CD4-positive, alpha-beta memory T cell (primary cell): ENCODE results near the gene MUS81. TPM values are rescaled to one million over a fixed set of nuclear protein-coding genes. Genes with fewer than 3 reads are reported as not detected.
A peak's percentile ranks its signal among the peaks of the same experiment; 100 is the strongest.

Experiments used
- CTCF ChIA-PET: fragments of 350-600 bp; sonication (Branson Sonifier 250); formaldehyde crosslinking; loops from one replicate; lab custom pipeline; 2021; ENCODE audit warnings: inconsistent platforms; ENCODE audit not compliant: partially characterized antibody; lab: Charles Lee
- POLR2A ChIA-PET: fragments of 350-600 bp; sonication (Branson Sonifier 250); formaldehyde crosslinking; loops from one replicate; lab custom pipeline; 2021; ENCODE audit not compliant: partially characterized antibody; lab: Charles Lee
- DNase-seq, 5 donors: peaks; one replicate each; pipeline versions ENCODE4 v3.0.0 to v3.0.0-alpha.2; 2020 to 2022; ENCODE audit warnings: mixed read lengths in 1 of 5
- H3K27ac ChIP-seq: one replicate; pipeline ENCODE4 v1.7.0; 2013; ENCODE audit warnings: low read depth, low read length
- H3K27me3 ChIP-seq: 2 replicates; pipeline ENCODE4 v1.7.0; 2013; ENCODE audit warnings: mild to moderate bottlenecking, low read length, moderate library complexity; ENCODE audit not compliant: insufficient read depth
- H3K36me3 ChIP-seq: 2 replicates; pipeline ENCODE4 v1.7.0; 2013; ENCODE audit warnings: mild to moderate bottlenecking, low read length, moderate library complexity; ENCODE audit not compliant: insufficient read depth
- H3K4me1 ChIP-seq: 2 replicates; pipeline ENCODE4 v1.7.0; 2013; ENCODE audit warnings: mild to moderate bottlenecking, low read length, moderate library complexity; ENCODE audit not compliant: insufficient read depth
- H3K4me3 ChIP-seq, 2 donors: one replicate each; pipeline ENCODE4 v1.7.0; 2013; ENCODE audit warnings: low read length in 2 of 2, mild to moderate bottlenecking in 1 of 2
- H3K9me3 ChIP-seq, 2 donors: one replicate each; pipeline ENCODE4 v1.7.0; 2013; ENCODE audit warnings: low read length in 2 of 2, control low read depth in 1 of 2; ENCODE audit not compliant: control insufficient read depth in 1 of 2
- H3K27ac Mint-ChIP-seq, 7 donors: one replicate each; pipeline ENCODE4 v1.8.0; 2020 to 2021; ENCODE audit warnings: mixed read lengths in 7 of 7, mild to moderate bottlenecking in 6 of 7, inconsistent platforms in 3 of 7, moderate library complexity in 3 of 7
- H3K27me3 Mint-ChIP-seq, 2 donors: one replicate each; pipeline ENCODE4 v1.8.0; 2020 to 2021; ENCODE audit warnings: mixed read lengths in 2 of 2
- H3K36me3 Mint-ChIP-seq, 2 donors: one replicate each; pipeline ENCODE4 v1.8.0; 2020 to 2021; ENCODE audit warnings: mixed read lengths in 2 of 2, inconsistent platforms in 1 of 2, mild to moderate bottlenecking in 1 of 2
- H3K4me1 Mint-ChIP-seq, 4 donors: one replicate each; pipeline ENCODE4 v1.8.0; 2020 to 2021; ENCODE audit warnings: mixed read lengths in 4 of 4, mild to moderate bottlenecking in 1 of 4
- H3K4me3 Mint-ChIP-seq, 8 donors: one replicate each; pipeline ENCODE4 v1.8.0; 2020 to 2021; ENCODE audit warnings: mixed read lengths in 8 of 8, mild to moderate bottlenecking in 7 of 8, moderate library complexity in 6 of 8, inconsistent platforms in 3 of 8
- H3K9me3 Mint-ChIP-seq, 8 donors: one replicate each; pipeline ENCODE4 v1.8.0; 2020 to 2021; ENCODE audit warnings: mixed read lengths in 8 of 8, mild to moderate bottlenecking in 5 of 8, inconsistent platforms in 3 of 8, moderate library complexity in 1 of 8
- intact Hi-C: fragments of 100-400 bp; cut with micrococcal nuclease; formaldehyde crosslinking; loops from one replicate; pipeline ENCODE4 v1.15.1; 2023
- polyA plus RNA-seq, 2 donors: library from polyadenylated mRNA; unstranded; fragments of 300-500 nt; fragmentation: Illumina TruSeq; gene quantifications; one replicate each; pipeline ENCODE4 v1.2.3, GENCODE V29; 2021
- total RNA-seq, 2 experiments: library from RNA; stranded (reverse); gene quantifications; one replicate each; pipeline ENCODE4 v1.2.3, GENCODE V29; 2021

The MUS81 gene, protein sequence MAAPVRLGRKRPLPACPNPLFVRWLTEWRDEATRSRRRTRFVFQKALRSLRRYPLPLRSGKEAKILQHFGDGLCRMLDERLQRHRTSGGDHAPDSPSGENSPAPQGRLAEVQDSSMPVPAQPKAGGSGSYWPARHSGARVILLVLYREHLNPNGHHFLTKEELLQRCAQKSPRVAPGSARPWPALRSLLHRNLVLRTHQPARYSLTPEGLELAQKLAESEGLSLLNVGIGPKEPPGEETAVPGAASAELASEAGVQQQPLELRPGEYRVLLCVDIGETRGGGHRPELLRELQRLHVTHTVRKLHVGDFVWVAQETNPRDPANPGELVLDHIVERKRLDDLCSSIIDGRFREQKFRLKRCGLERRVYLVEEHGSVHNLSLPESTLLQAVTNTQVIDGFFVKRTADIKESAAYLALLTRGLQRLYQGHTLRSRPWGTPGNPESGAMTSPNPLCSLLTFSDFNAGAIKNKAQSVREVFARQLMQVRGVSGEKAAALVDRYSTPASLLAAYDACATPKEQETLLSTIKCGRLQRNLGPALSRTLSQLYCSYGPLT
- 10 to 100 TPM; 93.6 to 95.5 TPM for total RNA-seq
- polyA plus RNA-seq = 10 to 100 TPM; 24.0 to 31.1 TPM

- no peaks in the 10 kb centered on the region for H3K27me3 ChIP-seq
- peak within 1 kb of the TSS; percentile 55 to 81 for H3K4me3 ChIP-seq
- POLR2A ChIA-PET = interaction anchor here (0.5 to 8.5 kb wide), 35 partner anchors 9 to 1619 kb away, joined by 3 to 435 read pairs (median 9); partner anchors contain the start of genes AP5B1, BANF1, C11orf68 and CCDC85B
- H3K36me3 ChIP-seq = peaks cover 46% of the 10 kb centered on the region
- H3K9me3 ChIP-seq = no peaks in the 10 kb centered on the region
- Mint-ChIP-seq H3K4me1 (peaks cover 25 to 54% (median 39%) of the 10 kb centered on the region in 4 donors), H3K27me3 (no peaks in the 10 kb centered on the region), H3K36me3 (peaks cover 29 to 59% of the 10 kb centered on the region in 2 donors), H3K4me3 (peak within 1 kb of the TSS; percentile 93 to 99 (median 96)), H3K27ac (peak within 1 kb of the TSS; percentile 92 to 99 (median 97)), H3K9me3 (peaks cover 0 to 6% (median 0%) of the 10 kb centered on the region in 8 donors)
- peaks cover 46% of the 10 kb centered on the region for H3K4me1 ChIP-seq
- DNase-seq = peak; percentile 93 to 96 (median 94)
- intact Hi-C loops = loop anchor here (1.0 kb wide), 2 partner anchors 24 to 101 kb away; partner anchors contain the start of gene SART1
- CTCF ChIA-PET = interaction anchor here (0.6 to 11.0 kb wide), 28 partner anchors 8 to 757 kb away, joined by 3 to 281 read pairs (median 4); partner anchors contain the start of genes BANF1, C11orf68, CCDC85B and DRAP1
- H3K27ac ChIP-seq = peak within 1 kb of the TSS; percentile 85
Measured at GRCh38 chr11:65860278-65861164, at the start of gene MUS81. Gene MUS81 (plus strand): TSS chr11:65860433. CDS start chr11:65860754, 321 bp downstream.

GRCh38 chr11:65811764-65812475, 48.3 kb upstream of the MUS81 start:
- Histone ChIP-seq H3K4me3 (no peak overlapping the region), H3K9me3 (no peaks in the 10 kb centered on the region), H3K27ac (no peak overlapping the region), H3K4me1 (peaks cover 2% of the 10 kb centered on the region), H3K27me3 (no peaks in the 10 kb centered on the region), H3K36me3 (no peaks in the 10 kb centered on the region)
- DNase-seq = no peak
- Mint-ChIP-seq H3K27me3 (peaks cover 3 to 7% of the 10 kb centered on the region in 2 donors), H3K27ac (no peak overlapping the region), H3K9me3 (peaks cover 0 to 2% (median 0%) of the 10 kb centered on the region in 8 donors), H3K4me1 (peaks cover 2 to 6% (median 6%) of the 10 kb centered on the region in 4 donors), H3K4me3 (no peak overlapping the region), H3K36me3 (no peaks in the 10 kb centered on the region)
- ChIA-PET CTCF (interaction anchor here (1.1 to 7.9 kb wide), 4 partner anchors 15 to 186 kb away, joined by 3 to 107 read pairs (median 3); partner anchors contain the start of gene AP5B1), POLR2A (interaction anchor here (0.8 kb wide), 1 partner anchor 32 kb away, joined by 3 read pairs; no protein-coding TSS in a partner anchor)
- intact Hi-C loops = no loop called here

GRCh38 chr11:65814131-65814985, 45.9 kb upstream of the MUS81 start:
- CTCF ChIA-PET = interaction anchor here (0.6 to 7.9 kb wide), 3 partner anchors 33 to 1125 kb away, joined by 4 to 107 read pairs (median 4); partner anchors contain the start of gene AP5B1
- H3K4me3 Mint-ChIP-seq = no peak overlapping the region
- H3K4me1 Mint-ChIP-seq = peaks cover 6 to 16% (median 11%) of the 10 kb centered on the region in 4 donors
- Histone ChIP-seq H3K4me3 (no peak overlapping the region), H3K27me3 (no peaks in the 10 kb centered on the region), H3K36me3 (no peaks in the 10 kb centered on the region), H3K27ac (no peak overlapping the region), H3K4me1 (peaks cover 12% of the 10 kb centered on the region), H3K9me3 (no peaks in the 10 kb centered on the region)
- POLR2A ChIA-PET = interaction anchor here (4.5 kb wide), 1 partner anchor 34 kb away, joined by 24 read pairs; the partner anchor contains the start of gene AP5B1
- no peak for DNase-seq
- peaks cover 0 to 2% (median 0%) of the 10 kb centered on the region in 8 donors for H3K9me3 Mint-ChIP-seq
- H3K36me3 Mint-ChIP-seq = no peaks in the 10 kb centered on the region
- H3K27me3 Mint-ChIP-seq = peaks cover 0 to 4% of the 10 kb centered on the region in 2 donors
- intact Hi-C loops = loop anchor here (1.0 kb wide), 1 partner anchor 34 kb away; the partner anchor contains the start of gene AP5B1
- no peak overlapping the region for H3K27ac Mint-ChIP-seq

DNA sequence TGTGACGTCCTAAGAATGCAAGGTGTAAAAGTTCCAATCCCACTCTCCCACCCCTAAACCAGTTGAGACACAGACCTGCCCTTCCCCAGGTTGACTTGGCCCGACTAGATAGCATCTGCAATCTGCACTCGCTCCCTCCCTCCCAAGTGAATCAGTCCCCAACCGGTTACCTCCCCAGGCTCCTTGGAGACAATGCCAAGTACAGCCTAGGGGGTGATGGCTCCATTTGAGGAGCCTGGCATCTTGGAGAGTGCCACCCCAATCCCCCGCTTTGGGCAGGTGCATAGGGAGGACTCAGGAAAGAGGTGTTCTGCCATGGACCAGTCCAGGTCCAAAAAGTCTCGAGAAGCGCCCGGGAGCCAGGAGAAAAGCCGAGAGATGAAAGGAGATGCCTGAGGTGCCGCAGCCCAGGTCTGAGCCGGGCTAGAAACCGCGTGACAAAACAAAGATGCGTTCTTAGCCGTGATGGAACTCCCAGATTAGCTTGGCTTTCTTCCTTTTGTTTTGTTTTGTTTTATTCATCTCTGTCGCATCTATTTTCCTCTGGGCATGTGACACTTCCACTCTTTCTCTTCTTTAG, 45.2 kb upstream of the MUS81 start:
- ChIA-PET POLR2A (interaction anchor here (4.5 kb wide), 1 partner anchor 34 kb away, joined by 24 read pairs; the partner anchor contains the start of gene AP5B1), CTCF (interaction anchor here (4.7 to 7.9 kb wide), 2 partner anchors 34 to 103 kb away, joined by 53 to 107 read pairs; partner anchors contain the start of genes AP5B1 and KAT5)
- peaks cover 12% of the 10 kb centered on the region for H3K4me1 ChIP-seq
- H3K36me3 ChIP-seq = no peaks in the 10 kb centered on the region
- peaks cover 0 to 4% of the 10 kb centered on the region in 2 donors for H3K27me3 Mint-ChIP-seq
- no peak overlapping the region for H3K27ac ChIP-seq
- no peak overlapping the region for H3K4me3 ChIP-seq
- no peak for DNase-seq
- H3K9me3 Mint-ChIP-seq = peaks cover 0 to 2% (median 0%) of the 10 kb centered on the region in 8 donors
- H3K4me1 Mint-ChIP-seq = peaks cover 6 to 16% (median 11%) of the 10 kb centered on the region in 4 donors
- H3K4me3 Mint-ChIP-seq = no peak overlapping the region
- no peaks in the 10 kb centered on the region for H3K36me3 Mint-ChIP-seq
- intact Hi-C loops = loop anchor here (1.0 kb wide), 1 partner anchor 35 kb away; the partner anchor contains the start of gene AP5B1
- H3K27me3 ChIP-seq = no peaks in the 10 kb centered on the region
- no peaks in the 10 kb centered on the region for H3K9me3 ChIP-seq
- peak overlapping the region in 1 of 7 donors; percentile 36 for H3K27ac Mint-ChIP-seq

- H3K9me3 ChIP-seq = no peaks in the 10 kb centered on the region
- H3K4me3 ChIP-seq = no peak overlapping the region
- no peak for DNase-seq
- H3K4me1 Mint-ChIP-seq = peaks cover 6 to 16% (median 10%) of the 10 kb centered on the region in 4 donors
- CTCF ChIA-PET = interaction anchor here (0.9 to 7.9 kb wide), 17 partner anchors 9 to 191 kb away, joined by 3 to 107 read pairs (median 9); partner anchors contain the start of genes AP5B1, KAT5 and SNX32
- no peak overlapping the region for H3K27ac ChIP-seq
- no peaks in the 10 kb centered on the region for H3K36me3 ChIP-seq
- H3K27me3 ChIP-seq = no peaks in the 10 kb centered on the region
- POLR2A ChIA-PET = interaction anchor here (0.6 to 4.5 kb wide), 6 partner anchors 16 to 318 kb away, joined by 3 to 25 read pairs (median 6); partner anchors contain the start of genes AP5B1 and KAT5
- peak overlapping the region in 3 of 7 donors; percentile 23 to 81 (median 32) for H3K27ac Mint-ChIP-seq
- H3K4me1 ChIP-seq = peaks cover 12% of the 10 kb centered on the region
- intact Hi-C loops = no loop called here
- peaks cover 0 to 2% (median 0%) of the 10 kb centered on the region in 8 donors for H3K9me3 Mint-ChIP-seq
- H3K27me3 Mint-ChIP-seq = no peaks in the 10 kb centered on the region
- H3K36me3 Mint-ChIP-seq = no peaks in the 10 kb centered on the region
- peak overlapping the region in 5 of 8 donors; percentile 31 to 82 (median 74) for H3K4me3 Mint-ChIP-seq
Measured at GRCh38 chr11:65816696-65817095, 43.5 kb upstream of the MUS81 start.
